Spleen (tissue), 11 donors: ENCODE data around the gene FYB1. TPM values are rescaled to one million over a fixed set of nuclear protein-coding genes. Genes with fewer than 3 reads are reported as not detected.

ENCODE experiments used
- DNase-seq: peaks from one replicate; pipeline ENCODE4 v3.0.0-alpha.2; 2020
- H3K27ac ChIP-seq, 8 donors: fragments of 200-600 bp; sonication (generic) in 7 of 8; 1 replicate in 4 of 8; 2 replicates in 4 of 8; pipeline versions ENCODE4 v1.5.0 to v1.8.0; 2016 to 2021; ENCODE audit warnings: inconsistent platforms in 4 of 8, mild to moderate bottlenecking in 4 of 8, moderate library complexity in 1 of 8
- H3K27me3 ChIP-seq, 7 donors: fragments of 200-600 bp; sonication (generic) in 6 of 7; replicated peaks in 1 of 7; 1 replicate in 4 of 7; 2 replicates in 3 of 7; pipeline versions ENCODE4 v1.5.0 to v1.8.0; 2016 to 2021; ENCODE audit warnings: inconsistent platforms in 3 of 7, mild to moderate bottlenecking in 1 of 7
- H3K36me3 ChIP-seq, 6 donors: fragments of 200-600 bp; sonication (generic) in 5 of 6; 1 replicate in 4 of 6; 2 replicates in 2 of 6; pipeline versions ENCODE4 v1.5.0 to v1.8.0; 2016 to 2021; ENCODE audit warnings: inconsistent platforms in 2 of 6
- H3K4me1 ChIP-seq, 6 donors: fragments of 200-600 bp; sonication (generic) in 5 of 6; 1 replicate in 3 of 6; 2 replicates in 3 of 6; pipeline versions ENCODE4 v1.5.0 to v1.8.0; 2016 to 2021; ENCODE audit warnings: inconsistent platforms in 3 of 6
- H3K4me3 ChIP-seq, 8 donors: fragments of 200-600 bp; sonication (generic) in 7 of 8; 1 replicate in 4 of 8; 2 replicates in 4 of 8; pipeline versions ENCODE4 v1.5.0 to v1.8.0; 2016 to 2021; ENCODE audit warnings: inconsistent platforms in 4 of 8, mild to moderate bottlenecking in 4 of 8, moderate library complexity in 2 of 8
- H3K9me3 ChIP-seq, 8 donors: fragments of 200-600 bp; sonication (generic) in 7 of 8; 1 replicate in 4 of 8; 2 replicates in 4 of 8; pipeline versions ENCODE4 v1.5.0 to v1.8.0; 2016 to 2021; ENCODE audit warnings: inconsistent platforms in 4 of 8
- POLR2A ChIP-seq, 3 donors: fragments of 450-650 bp; IDR thresholded peaks; one replicate each; pipeline ENCODE4 v1.5.1; 2017; ENCODE audit warnings: antibody characterized with exemption in 3 of 3, mild to moderate bottlenecking in 1 of 3
- POLR2AphosphoS5 ChIP-seq, 3 donors: sonication (generic); formaldehyde crosslinking; IDR thresholded peaks; one replicate each; pipeline ENCODE4 v1.5.1; 2017; ENCODE audit warnings: antibody characterized with exemption in 3 of 3
- WGBS, 5 donors: extraction: QIAGEN DNeasy Blood & Tissue Kit in 3 of 5; methylation state at CpG; one replicate each; pipeline versions ENCODE4 v1.1.5 to v1.1.7; 2013 to 2018; 5-methylcytosine and 5-hydroxymethylcytosine counted together
- intact Hi-C: fragments of 100-400 bp; cut with DNase I; formaldehyde crosslinking; loops from one replicate; pipeline ENCODE4 v1.15.0; 2023; ENCODE audit warnings: low total_unique reads
- polyA plus RNA-seq, 3 donors: library from polyadenylated mRNA; stranded (reverse); fragments of 200-250 nt; gene quantifications; one replicate each; pipeline ENCODE4 v1.2.1, GENCODE V29; 2013
- total RNA-seq, 7 donors: library from RNA; depleted of rRNA in 3 of 7; stranded (reverse); fragments of >200 nt in 3 of 7; fragmentation: NEBNext Ultra II Directional in 4 of 7; extraction: Animal tissue kit (Norgen Biotek cat#: 25700) in 4 of 7; gene quantifications; one replicate each; pipeline versions ENCODE4 v1.1.0 to v1.2.1, GENCODE V29; 2016 to 2021
- TF ChIP-seq, protein P1 (sequence below), 11 experiments: fragments of 200-600 bp in 7 of 11; fragments of 450-650 bp in 4 of 11; sonication (generic) in 4 of 11; IDR thresholded peaks in 8 of 11; conservative IDR thresholded peaks in 3 of 11; 1 replicate in 7 of 11; 2 replicates in 4 of 11; pipeline versions ENCODE4 v1.4.0 to v1.8.0; 2016 to 2021; ENCODE audit warnings: antibody characterized with exemption in 11 of 11, inconsistent platforms in 4 of 11, mild to moderate bottlenecking in 1 of 11
- donor health status: healthy with polysubstance abuse.
- donor health status: DM: no; HTN: no; CAD: no; lungs with moderate emphysema.
- donor health status: DM: no; HTN: no; CAD: no.
- donor health status: Bipolar disorder and iron deficiency.
- donor health status: healthy.
- donor health status: DM: no; HTN: no; CAD: no.
- donor health status: DM: yes; HTN: yes; CAD: no.

Gene FYB1
- total and polyA plus RNA-seq, 10 donors = 21.0 to 287 (median 200) TPM

GRCh38 chr5:39208471-39208870 lies 10.9 kb downstream of the FYB1 start:
- Histone ChIP-seq H3K4me3 (no peak overlapping the region), H3K4me1 (peaks cover 28 to 100% (median 79%) of the 10 kb centered on the region in 6 donors), H3K27me3 (no peaks in the 10 kb centered on the region), H3K36me3 (peaks cover 0 to 9% (median 0%) of the 10 kb centered on the region in 6 donors), H3K9me3 (no peaks in the 10 kb centered on the region), H3K27ac (peak overlapping the region; percentile 38 to 88 (median 71))
- intact Hi-C loops = no loop called here
- DNase-seq = no peak
- no peak for TF ChIP-seq POLR2AphosphoS5 (IDR thresholded peaks at IDR 0.05)
- TF ChIP-seq POLR2A (IDR thresholded peaks at IDR 0.05) = no peak
- TF ChIP-seq, protein P1, sequence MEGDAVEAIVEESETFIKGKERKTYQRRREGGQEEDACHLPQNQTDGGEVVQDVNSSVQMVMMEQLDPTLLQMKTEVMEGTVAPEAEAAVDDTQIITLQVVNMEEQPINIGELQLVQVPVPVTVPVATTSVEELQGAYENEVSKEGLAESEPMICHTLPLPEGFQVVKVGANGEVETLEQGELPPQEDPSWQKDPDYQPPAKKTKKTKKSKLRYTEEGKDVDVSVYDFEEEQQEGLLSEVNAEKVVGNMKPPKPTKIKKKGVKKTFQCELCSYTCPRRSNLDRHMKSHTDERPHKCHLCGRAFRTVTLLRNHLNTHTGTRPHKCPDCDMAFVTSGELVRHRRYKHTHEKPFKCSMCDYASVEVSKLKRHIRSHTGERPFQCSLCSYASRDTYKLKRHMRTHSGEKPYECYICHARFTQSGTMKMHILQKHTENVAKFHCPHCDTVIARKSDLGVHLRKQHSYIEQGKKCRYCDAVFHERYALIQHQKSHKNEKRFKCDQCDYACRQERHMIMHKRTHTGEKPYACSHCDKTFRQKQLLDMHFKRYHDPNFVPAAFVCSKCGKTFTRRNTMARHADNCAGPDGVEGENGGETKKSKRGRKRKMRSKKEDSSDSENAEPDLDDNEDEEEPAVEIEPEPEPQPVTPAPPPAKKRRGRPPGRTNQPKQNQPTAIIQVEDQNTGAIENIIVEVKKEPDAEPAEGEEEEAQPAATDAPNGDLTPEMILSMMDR (IDR thresholded peaks at IDR 0.05 in 8 of 11, conservative IDR thresholded peaks at IDR 0.05 in 3 of 11) = no peak
- WGBS, 5 donors = 79 to 85% (median 83%) methylated on average over 8 of the region's 8 CpGs

DNA sequence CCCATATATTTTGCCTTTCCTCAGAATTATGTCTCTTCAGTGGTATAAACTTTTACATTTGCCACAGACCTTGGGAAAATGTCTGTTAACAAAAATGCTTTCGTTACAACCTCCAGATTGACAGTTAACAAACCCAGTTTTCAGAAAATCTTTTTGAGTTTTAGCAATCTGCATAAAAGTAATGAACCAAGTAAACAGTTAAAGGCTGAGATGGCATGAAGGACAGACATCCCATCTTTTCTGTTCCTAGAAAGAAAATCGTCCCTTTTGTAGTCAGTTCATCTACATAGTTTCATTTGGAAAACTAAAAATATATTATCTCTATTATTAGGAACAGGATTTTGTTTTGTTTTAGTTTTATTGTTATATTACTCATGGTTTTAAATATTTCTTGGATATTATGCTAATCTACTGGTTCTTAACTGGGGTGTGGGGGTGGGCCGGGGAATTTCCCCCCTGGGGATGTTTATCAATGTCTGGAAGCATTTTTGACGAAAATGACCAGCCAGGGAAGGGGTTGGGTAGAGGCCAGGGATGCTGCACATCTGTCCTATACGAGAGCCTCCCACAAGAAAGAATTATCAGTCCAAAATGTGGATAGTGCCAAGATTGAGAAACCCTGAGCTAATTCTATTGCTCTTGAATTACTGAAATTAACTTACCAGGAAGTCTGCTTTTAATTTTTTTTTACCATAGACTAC lies 11.9 kb downstream of the FYB1 start:
- peak overlapping the region in 7 of 8 donors; percentile 24 to 88 (median 79) for H3K27ac ChIP-seq
- H3K4me1 ChIP-seq = peaks cover 25 to 100% (median 77%) of the 10 kb centered on the region in 6 donors
- peaks cover 0 to 11% (median 0%) of the 10 kb centered on the region in 6 donors for H3K36me3 ChIP-seq
- no peaks in the 10 kb centered on the region for H3K9me3 ChIP-seq
- WGBS, 5 donors = 53 to 64% (median 59%) methylated on average over 5 of the region's 5 CpGs
- intact Hi-C loops = no loop called here
- H3K4me3 ChIP-seq = no peak overlapping the region
- DNase-seq = no peak
- TF ChIP-seq, protein P1 (IDR thresholded peaks at IDR 0.05 in 8 of 11, conservative IDR thresholded peaks at IDR 0.05 in 3 of 11) = no peak
- no peak for TF ChIP-seq POLR2A (IDR thresholded peaks at IDR 0.05)
- no peak for TF ChIP-seq POLR2AphosphoS5 (IDR thresholded peaks at IDR 0.05)
- H3K27me3 ChIP-seq = no peaks in the 10 kb centered on the region

GRCh38 chr5:39206630-39207321 lies 12.6 kb downstream of the FYB1 start:
- intact Hi-C loops = no loop called here
- H3K27me3 ChIP-seq = no peaks in the 10 kb centered on the region
- TF ChIP-seq POLR2AphosphoS5 (IDR thresholded peaks at IDR 0.05) (no peak), POLR2A (IDR thresholded peaks at IDR 0.05) (no peak)
- TF ChIP-seq, protein P1 (IDR thresholded peaks at IDR 0.05 in 8 of 11, conservative IDR thresholded peaks at IDR 0.05 in 3 of 11) = no peak
- no peak for DNase-seq
- H3K9me3 ChIP-seq = no peaks in the 10 kb centered on the region
- no peak overlapping the region for H3K4me3 ChIP-seq
- WGBS, 5 donors = 60 to 75% (median 72%) methylated on average over 3 of the region's 3 CpGs
- H3K36me3 ChIP-seq = peaks cover 0 to 18% (median 0%) of the 10 kb centered on the region in 6 donors
- H3K27ac ChIP-seq = peak overlapping the region in 7 of 8 donors; percentile 22 to 88 (median 79)
- H3K4me1 ChIP-seq = peaks cover 19 to 100% (median 77%) of the 10 kb centered on the region in 6 donors

DNA sequence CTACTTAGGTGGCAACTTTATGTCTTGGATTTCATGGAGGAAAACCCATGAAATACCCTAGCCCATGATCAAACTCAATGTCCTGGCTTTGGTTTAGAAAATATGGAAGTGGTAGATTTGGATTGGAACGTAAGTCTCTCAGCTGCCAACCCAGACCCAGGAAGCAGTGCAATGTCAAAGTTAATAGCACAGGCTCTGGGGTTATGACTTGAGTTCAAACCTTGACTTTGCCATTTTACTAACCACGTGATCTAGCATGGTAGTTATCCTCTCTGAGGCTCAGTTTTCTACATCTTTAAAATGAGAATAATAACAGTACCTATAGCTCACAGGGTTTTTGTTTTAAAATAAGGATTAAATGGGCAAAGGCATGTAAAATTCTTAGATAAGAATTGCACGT lies 13.8 kb downstream of the FYB1 start:
- no peak for DNase-seq

More for the DNA sequence above, 13.8 kb downstream of the FYB1 start:
- H3K4me3 ChIP-seq = no peak overlapping the region
- no peaks in the 10 kb centered on the region for H3K9me3 ChIP-seq
- TF ChIP-seq, protein P1 (IDR thresholded peaks at IDR 0.05 in 8 of 11, conservative IDR thresholded peaks at IDR 0.05 in 3 of 11) = no peak
- no peak for TF ChIP-seq POLR2A (IDR thresholded peaks at IDR 0.05)
- no peak for TF ChIP-seq POLR2AphosphoS5 (IDR thresholded peaks at IDR 0.05)
- WGBS, 5 donors = 64 to 71% (median 65%) methylated on average over 3 of the region's 3 CpGs
- H3K27me3 ChIP-seq = no peaks in the 10 kb centered on the region
- peaks cover 10 to 100% (median 73%) of the 10 kb centered on the region in 6 donors for H3K4me1 ChIP-seq
- H3K36me3 ChIP-seq = peaks cover 0 to 24% (median 0%) of the 10 kb centered on the region in 6 donors
- peak overlapping the region in 7 of 8 donors; percentile 6 to 88 (median 82) for H3K27ac ChIP-seq
- intact Hi-C loops = no loop called here
